Epithelial cell of esophagus (primary cell): Measurements from ENCODE around the gene PACSIN2.

Experiments used
- DNase-seq: peaks from one replicate; pipeline ENCODE4 v3.0.0; 2010; ENCODE audit warnings: low read depth
- H3K4me3 ChIP-seq: 2 replicates; pipeline ENCODE4 v1.5.1; 2011; ENCODE audit warnings: mild to moderate bottlenecking, low read length, control low read depth
- TF ChIP-seq, protein P1 (sequence below): IDR thresholded peaks from 2 replicates; pipeline ENCODE4 v1.5.1; 2011; ENCODE audit warnings: low read depth, mild to moderate bottlenecking, low read length, control low read depth, inconsistent platforms; ENCODE audit not compliant: insufficient read depth; ENCODE audit errors: missing control alignments

PACSIN2 gene

DNA sequence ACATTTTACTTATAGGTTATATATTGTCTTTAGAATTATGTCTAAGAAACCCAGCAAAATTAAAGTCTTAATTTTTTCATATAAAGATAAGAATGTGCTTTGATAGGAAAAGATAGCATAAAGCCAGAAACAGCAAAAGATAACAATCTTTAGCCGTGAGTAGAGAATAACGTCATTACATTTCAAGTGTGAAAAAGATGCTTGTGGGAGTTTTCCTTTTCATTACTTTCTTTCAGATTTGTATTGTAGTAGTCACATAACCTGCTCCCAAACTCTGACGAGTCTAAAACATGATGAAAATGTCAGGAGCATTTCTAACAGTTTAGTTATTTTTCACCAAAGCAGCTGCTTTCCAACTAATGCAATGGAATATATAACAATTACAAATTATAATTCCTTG is 189.2 kb downstream of the PACSIN2 start:
- TF ChIP-seq, protein P1, sequence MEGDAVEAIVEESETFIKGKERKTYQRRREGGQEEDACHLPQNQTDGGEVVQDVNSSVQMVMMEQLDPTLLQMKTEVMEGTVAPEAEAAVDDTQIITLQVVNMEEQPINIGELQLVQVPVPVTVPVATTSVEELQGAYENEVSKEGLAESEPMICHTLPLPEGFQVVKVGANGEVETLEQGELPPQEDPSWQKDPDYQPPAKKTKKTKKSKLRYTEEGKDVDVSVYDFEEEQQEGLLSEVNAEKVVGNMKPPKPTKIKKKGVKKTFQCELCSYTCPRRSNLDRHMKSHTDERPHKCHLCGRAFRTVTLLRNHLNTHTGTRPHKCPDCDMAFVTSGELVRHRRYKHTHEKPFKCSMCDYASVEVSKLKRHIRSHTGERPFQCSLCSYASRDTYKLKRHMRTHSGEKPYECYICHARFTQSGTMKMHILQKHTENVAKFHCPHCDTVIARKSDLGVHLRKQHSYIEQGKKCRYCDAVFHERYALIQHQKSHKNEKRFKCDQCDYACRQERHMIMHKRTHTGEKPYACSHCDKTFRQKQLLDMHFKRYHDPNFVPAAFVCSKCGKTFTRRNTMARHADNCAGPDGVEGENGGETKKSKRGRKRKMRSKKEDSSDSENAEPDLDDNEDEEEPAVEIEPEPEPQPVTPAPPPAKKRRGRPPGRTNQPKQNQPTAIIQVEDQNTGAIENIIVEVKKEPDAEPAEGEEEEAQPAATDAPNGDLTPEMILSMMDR = no peak
- no peak for DNase-seq
- H3K4me3 ChIP-seq = no peak overlapping the region

- H3K4me3 ChIP-seq = no peak overlapping the region
- DNase-seq = no peak
- TF ChIP-seq, protein P1 = no peak
These were observed 193.6 kb downstream of the PACSIN2 start for GRCh38 chr22:42821386-42821785.

DNA sequence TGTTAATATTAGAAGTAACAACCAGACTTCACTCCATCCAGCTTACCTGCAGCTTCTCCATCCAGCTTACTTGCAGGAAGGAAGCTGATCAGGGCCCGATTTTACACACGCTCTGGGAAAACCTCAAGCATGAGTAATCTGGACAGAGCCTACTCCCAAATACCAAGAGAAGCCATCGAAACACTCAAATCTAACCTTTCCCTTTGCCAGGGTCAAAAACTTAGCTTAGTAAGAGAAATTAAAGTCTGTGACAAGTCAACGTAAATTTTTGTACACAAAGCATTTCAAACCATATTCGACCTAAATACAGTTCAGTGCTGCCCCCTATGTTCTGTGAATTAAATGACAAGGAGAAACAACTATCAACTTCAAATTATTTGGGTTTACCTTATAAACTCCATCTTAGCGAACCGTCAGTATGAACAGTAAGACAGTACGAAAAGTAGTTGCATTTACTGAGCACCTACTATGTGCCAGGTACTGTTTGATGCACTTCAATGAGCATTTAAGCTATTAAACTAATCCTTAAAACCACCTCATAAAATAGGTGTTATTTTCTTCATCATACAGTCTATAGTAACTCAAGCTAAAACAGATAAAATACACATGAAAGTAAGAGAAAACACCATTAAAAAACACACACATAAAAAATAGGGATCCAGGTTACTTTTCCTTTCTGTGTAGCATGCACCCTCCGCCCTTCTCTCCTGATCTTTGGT is 194.7 kb downstream of the PACSIN2 start:
- peak; percentile 73 for DNase-seq
- H3K4me3 ChIP-seq = no peak overlapping the region
- TF ChIP-seq, protein P1 = no peak
